ENCODE measurements around the gene MRTFB. TPM values are rescaled to one million over a fixed set of nuclear protein-coding genes. Genes with fewer than 3 reads are reported as not detected.
A peak's percentile ranks its signal among the peaks of the same experiment; 100 is the strongest.

The MRTFB gene
- total RNA-seq, 1 experiment from 2014 or later = 67.3 TPM

- Mint-ChIP-seq H3K36me3 (ENCODE audit: insufficient read depth, unreplicated experiment) (peaks cover 25% of the 10 kb centered on the region), H3K9me3 (ENCODE audit: low read depth, unreplicated experiment) (no peaks in the 10 kb centered on the region), H3K27me3 (ENCODE audit: unreplicated experiment) (no peaks in the 10 kb centered on the region), H3K4me1 (ENCODE audit: low read depth, unreplicated experiment) (peaks cover 15% of the 10 kb centered on the region), H3K4me3 (ENCODE audit: low read depth, unreplicated experiment) (peak overlapping the region; percentile 82), H3K27ac (ENCODE audit: unreplicated experiment) (no peak overlapping the region)
- CTCF ChIA-PET = interaction anchor here (1.4 to 1.6 kb wide), 2 partner anchors 226 to 243 kb away, joined by 4 to 6 read pairs; no protein-coding TSS in a partner anchor
- DNase-seq = peak; percentile 68
- intact Hi-C loops (cut with micrococcal nuclease; ENCODE audit: unreplicated experiment) = loop anchor here (5.0 to 10.0 kb wide), 3 partner anchors 63 to 245 kb away; no protein-coding TSS in a partner anchor
- TF ChIP-seq CTCF (IDR thresholded peaks at IDR 0.05; ENCODE audit: unreplicated experiment) = no peak
- no TSS peak for BruUV-seq (replicated peaks)
These were observed 230.9 kb downstream of the MRTFB start for GRCh38 chr16:14302031-14302398.

DNA sequence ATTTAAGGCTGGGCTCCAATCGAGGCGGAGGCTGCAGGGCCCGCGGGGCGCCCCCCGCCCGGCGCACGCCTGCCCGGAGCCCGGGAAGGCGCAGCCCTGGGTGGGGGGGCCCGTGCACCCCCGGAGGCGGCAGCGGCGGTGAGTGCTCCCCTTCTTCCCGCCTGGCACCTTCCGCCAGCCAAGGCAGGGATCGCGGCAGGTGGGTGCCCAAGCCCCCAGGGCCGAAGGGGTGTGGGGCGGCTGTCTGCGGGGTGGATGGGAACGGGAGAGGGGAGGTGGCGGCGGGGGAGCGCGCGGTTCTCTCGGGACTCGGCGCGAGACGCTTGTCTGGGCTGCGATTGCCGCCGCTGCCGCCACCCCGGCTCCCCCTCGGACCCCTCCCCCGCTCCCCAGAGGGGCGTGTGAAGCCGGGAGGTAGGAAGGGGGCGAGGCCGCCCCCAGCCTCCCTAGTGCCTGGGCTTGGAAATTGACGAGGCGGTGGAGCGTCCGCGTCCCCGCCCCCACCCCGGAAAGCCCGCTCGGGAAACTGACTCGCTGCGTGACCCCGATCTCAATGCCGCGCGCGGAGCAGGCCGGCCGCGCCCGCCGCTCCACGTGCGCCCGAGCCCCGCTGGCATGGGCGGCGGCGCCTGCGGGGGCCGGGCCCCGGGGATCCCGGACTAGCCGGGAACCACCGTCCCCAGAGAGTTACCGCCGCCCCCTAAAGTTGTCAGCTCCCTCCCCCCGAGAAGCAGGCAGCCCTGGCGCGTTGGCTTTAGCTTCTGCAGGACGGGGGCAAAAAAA, 231.5 kb downstream of the MRTFB start:
- BruUV-seq (replicated peaks) = no TSS peak
- peaks cover 25% of the 10 kb centered on the region for H3K36me3 Mint-ChIP-seq (ENCODE audit: insufficient read depth, unreplicated experiment)
- intact Hi-C loops (cut with micrococcal nuclease; ENCODE audit: unreplicated experiment) = loop anchor here (5.0 to 10.0 kb wide), 3 partner anchors 62 to 245 kb away; no protein-coding TSS in a partner anchor
- DNase-seq = peak; percentile 42
- H3K27ac Mint-ChIP-seq (ENCODE audit: unreplicated experiment) = no peak overlapping the region
- H3K4me3 Mint-ChIP-seq (ENCODE audit: low read depth, unreplicated experiment) = peak overlapping the region; percentile 82
- H3K4me1 Mint-ChIP-seq (ENCODE audit: low read depth, unreplicated experiment) = peaks cover 17% of the 10 kb centered on the region
- CTCF ChIA-PET = interaction anchor here (0.7 kb wide), 1 partner anchor 200 kb away, joined by 3 read pairs; no protein-coding TSS in a partner anchor
- no peaks in the 10 kb centered on the region for H3K9me3 Mint-ChIP-seq (ENCODE audit: low read depth, unreplicated experiment)
- H3K27me3 Mint-ChIP-seq (ENCODE audit: unreplicated experiment) = no peaks in the 10 kb centered on the region
- no peak for TF ChIP-seq CTCF (IDR thresholded peaks at IDR 0.05; ENCODE audit: unreplicated experiment)

DNA sequence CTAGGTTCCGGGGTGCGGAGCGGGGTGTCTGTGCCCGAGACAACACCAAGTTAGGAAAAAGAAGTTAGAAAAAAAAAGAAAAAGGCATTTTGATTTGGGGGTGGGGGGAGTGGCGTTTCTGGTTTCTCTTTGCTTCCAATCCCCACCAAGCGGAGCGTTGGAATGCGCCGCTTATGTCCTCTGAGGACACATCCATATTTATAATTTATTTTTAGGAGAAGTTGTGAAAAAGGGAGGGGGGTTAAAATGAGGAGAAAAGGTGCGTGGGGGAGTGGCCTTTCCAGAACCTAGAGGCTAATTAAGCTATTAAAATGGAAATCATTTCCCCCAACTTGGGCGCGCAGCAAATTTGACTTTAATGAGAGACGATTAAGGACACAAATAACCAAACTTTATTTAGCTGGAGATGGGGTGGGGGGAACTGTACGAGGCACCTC, 232.1 kb downstream of the MRTFB start:
- Mint-ChIP-seq H3K27me3 (ENCODE audit: unreplicated experiment) (no peaks in the 10 kb centered on the region), H3K9me3 (ENCODE audit: low read depth, unreplicated experiment) (no peaks in the 10 kb centered on the region), H3K27ac (ENCODE audit: unreplicated experiment) (no peak overlapping the region), H3K36me3 (ENCODE audit: insufficient read depth, unreplicated experiment) (peaks cover 25% of the 10 kb centered on the region), H3K4me1 (ENCODE audit: low read depth, unreplicated experiment) (peaks cover 23% of the 10 kb centered on the region), H3K4me3 (ENCODE audit: low read depth, unreplicated experiment) (peak overlapping the region; percentile 82)
- TSS peak; percentile 42 for BruUV-seq (replicated peaks)
- CTCF ChIA-PET = interaction anchor here (0.7 to 0.8 kb wide), 2 partner anchors 200 to 262 kb away, joined by 3 read pairs; no protein-coding TSS in a partner anchor
- intact Hi-C loops (cut with micrococcal nuclease; ENCODE audit: unreplicated experiment) = loop anchor here (5.0 to 10.0 kb wide), 3 partner anchors 62 to 244 kb away; no protein-coding TSS in a partner anchor
- DNase-seq = no peak
- no peak for TF ChIP-seq CTCF (IDR thresholded peaks at IDR 0.05; ENCODE audit: unreplicated experiment)

GRCh38 chr16:14303639-14304394, 232.7 kb downstream of the MRTFB start:
- CTCF ChIA-PET = interaction anchor here (0.6 to 0.8 kb wide), 3 partner anchors 201 to 1738 kb away, joined by 3 read pairs; no protein-coding TSS in a partner anchor
- peaks cover 25% of the 10 kb centered on the region for H3K36me3 Mint-ChIP-seq (ENCODE audit: insufficient read depth, unreplicated experiment)
- no TSS peak for BruUV-seq (replicated peaks)
- peak overlapping the region; percentile 82 for H3K4me3 Mint-ChIP-seq (ENCODE audit: low read depth, unreplicated experiment)
- DNase-seq = no peak
- no peak overlapping the region for H3K27ac Mint-ChIP-seq (ENCODE audit: unreplicated experiment)
- intact Hi-C loops (cut with micrococcal nuclease; ENCODE audit: unreplicated experiment) = loop anchor here (5.0 to 10.0 kb wide), 3 partner anchors 61 to 243 kb away; no protein-coding TSS in a partner anchor
- peaks cover 23% of the 10 kb centered on the region for H3K4me1 Mint-ChIP-seq (ENCODE audit: low read depth, unreplicated experiment)
- TF ChIP-seq CTCF (IDR thresholded peaks at IDR 0.05; ENCODE audit: unreplicated experiment) = no peak
- H3K27me3 Mint-ChIP-seq (ENCODE audit: unreplicated experiment) = no peaks in the 10 kb centered on the region
- no peaks in the 10 kb centered on the region for H3K9me3 Mint-ChIP-seq (ENCODE audit: low read depth, unreplicated experiment)
